ENCODE data around the gene LDB2.

LDB2 gene

DNA sequence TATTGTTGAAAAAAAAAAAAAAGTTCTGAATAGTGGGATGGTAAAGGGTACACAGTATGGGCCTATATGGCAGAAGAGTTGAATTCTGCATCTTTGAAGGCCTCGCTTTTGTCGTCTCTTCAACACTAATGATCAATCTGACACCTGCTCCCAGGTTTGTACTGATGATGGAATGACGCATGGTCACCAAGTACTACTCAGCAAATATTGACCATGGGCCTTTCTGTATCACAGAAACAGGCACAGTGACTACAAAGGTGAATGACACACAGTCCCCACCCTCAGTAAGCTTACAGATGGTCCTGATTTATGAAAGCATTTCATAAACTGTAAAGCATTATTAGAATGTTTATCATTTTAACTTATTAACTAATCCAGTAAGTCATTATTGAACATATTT is 152.6 kb downstream of the LDB2 start:
- Histone ChIP-seq H3K36me3 (ENCODE audit: control insufficient read depth, insufficient read depth, low read length) (no peaks in the 10 kb centered on the region), H3K4me3 (ENCODE audit: insufficient read depth, low read depth, low read length) (no peak overlapping the region), H3K27ac (ENCODE audit: insufficient read depth, low read depth, low read length, poor library complexity, severe bottlenecking) (no peak overlapping the region), H3K27me3 (ENCODE audit: control insufficient read depth, insufficient read depth, low read length, poor library complexity, severe bottlenecking) (no peaks in the 10 kb centered on the region), H3K9me3 (ENCODE audit: control insufficient read depth, low read length) (no peaks in the 10 kb centered on the region), H3K4me1 (ENCODE audit: control insufficient read depth, insufficient read depth, low read length) (no peaks in the 10 kb centered on the region)
- WGBS, 2 experiments = 93% methylated on average over 3 of the region's 3 CpGs

DNA sequence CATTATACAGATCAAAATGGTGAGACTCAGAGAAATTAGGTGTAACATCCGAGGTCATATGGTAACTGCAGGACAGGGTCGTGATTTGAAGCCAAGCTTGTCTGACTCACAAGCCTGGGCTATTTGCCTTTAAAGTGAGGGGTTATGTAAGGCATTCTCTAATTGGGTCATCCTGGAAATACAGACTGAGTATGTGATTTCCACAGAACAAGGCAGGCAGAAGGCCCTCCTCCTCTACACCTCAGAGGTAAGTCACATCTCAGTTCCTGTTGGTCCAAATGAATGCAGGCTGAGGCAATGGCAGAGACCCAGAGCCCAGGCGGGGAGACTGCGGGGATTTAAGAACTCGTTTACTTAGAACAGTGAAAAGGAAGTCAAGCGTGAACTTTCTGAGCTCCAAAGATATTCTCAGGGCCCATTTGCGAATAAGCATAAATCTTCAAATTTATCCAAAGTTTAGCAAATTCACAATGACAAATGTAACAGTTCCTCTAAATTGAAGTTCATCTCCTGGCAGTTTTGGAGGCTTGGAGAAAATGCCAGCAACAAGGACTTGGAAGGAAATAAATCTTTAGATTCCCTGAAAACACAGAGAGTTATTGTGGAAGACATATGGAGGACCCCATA is 153.3 kb downstream of the LDB2 start:
- Histone ChIP-seq H3K36me3 (ENCODE audit: control insufficient read depth, insufficient read depth, low read length) (no peaks in the 10 kb centered on the region), H3K4me3 (ENCODE audit: insufficient read depth, low read depth, low read length) (no peak overlapping the region), H3K4me1 (ENCODE audit: control insufficient read depth, insufficient read depth, low read length) (no peaks in the 10 kb centered on the region), H3K9me3 (ENCODE audit: control insufficient read depth, low read length) (no peaks in the 10 kb centered on the region), H3K27ac (ENCODE audit: insufficient read depth, low read depth, low read length, poor library complexity, severe bottlenecking) (no peak overlapping the region), H3K27me3 (ENCODE audit: control insufficient read depth, insufficient read depth, low read length, poor library complexity, severe bottlenecking) (no peaks in the 10 kb centered on the region)
- 84 to 90% methylated on average over 7 of the region's 7 CpGs for WGBS, 2 experiments

- Histone ChIP-seq H3K4me1 (ENCODE audit: control insufficient read depth, insufficient read depth, low read length) (no peaks in the 10 kb centered on the region), H3K27ac (ENCODE audit: insufficient read depth, low read depth, low read length, poor library complexity, severe bottlenecking) (no peak overlapping the region), H3K36me3 (ENCODE audit: control insufficient read depth, insufficient read depth, low read length) (no peaks in the 10 kb centered on the region), H3K9me3 (ENCODE audit: control insufficient read depth, low read length) (no peaks in the 10 kb centered on the region), H3K27me3 (ENCODE audit: control insufficient read depth, insufficient read depth, low read length, poor library complexity, severe bottlenecking) (no peaks in the 10 kb centered on the region), H3K4me3 (ENCODE audit: insufficient read depth, low read depth, low read length) (no peak overlapping the region)
- WGBS, 2 experiments = 96 to 97% methylated on average over 3 of the region's 3 CpGs
Measured at GRCh38 chr4:16741287-16741686, 157.2 kb downstream of the LDB2 start.

DNA sequence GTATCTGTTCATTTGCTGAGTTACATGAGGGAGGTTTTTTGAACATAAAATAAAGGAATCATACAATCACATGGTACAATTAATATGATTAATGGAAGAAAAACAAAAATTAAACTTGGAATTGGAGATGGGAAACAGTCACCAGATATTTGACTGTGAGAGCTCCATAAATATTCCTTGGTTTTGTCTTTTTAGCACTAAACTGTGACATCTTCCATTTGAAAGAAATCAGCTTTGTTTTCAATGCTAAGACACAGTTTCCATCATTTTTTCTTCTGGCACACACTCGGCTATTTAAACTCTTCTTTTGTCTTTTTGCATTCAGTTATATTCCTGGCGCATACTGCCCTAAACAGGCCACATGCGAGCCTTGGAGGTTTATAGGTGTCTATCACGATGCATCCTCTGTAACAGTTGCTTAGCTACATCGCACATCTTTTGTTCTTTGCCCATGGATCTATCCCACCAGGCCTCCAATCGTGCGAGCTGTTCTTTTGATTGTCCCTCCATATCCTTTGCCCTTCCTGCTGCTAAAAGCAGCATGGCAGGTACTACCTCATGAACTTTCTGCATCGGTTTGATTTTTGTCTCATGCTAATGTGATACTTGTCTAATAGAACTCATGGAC is 158.3 kb downstream of the LDB2 start:
- Histone ChIP-seq H3K36me3 (ENCODE audit: control insufficient read depth, insufficient read depth, low read length) (no peaks in the 10 kb centered on the region), H3K4me3 (ENCODE audit: insufficient read depth, low read depth, low read length) (no peak overlapping the region)
- WGBS, 2 experiments = 86 to 92% methylated on average over 8 of the region's 8 CpGs

DNA sequence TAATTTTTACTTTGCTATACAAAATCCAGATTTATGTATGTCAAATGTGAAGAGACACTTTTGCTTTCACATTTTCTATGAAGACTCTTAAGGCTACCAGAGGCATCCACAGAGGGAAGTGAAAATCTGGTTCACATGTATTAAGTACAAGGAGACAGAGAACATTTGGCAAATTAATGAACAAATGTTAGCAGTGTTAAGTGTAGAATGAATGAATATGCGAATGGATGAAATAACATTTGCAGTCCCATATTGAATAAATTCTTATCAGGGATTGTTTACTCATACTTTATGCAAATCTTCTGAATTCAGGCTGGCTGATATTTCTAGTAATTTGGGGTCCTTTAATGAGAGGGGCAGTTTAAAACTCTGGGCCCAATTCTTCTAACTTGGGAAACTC is 159.9 kb downstream of the LDB2 start:
- H3K27me3 ChIP-seq (ENCODE audit: control insufficient read depth, insufficient read depth, low read length, poor library complexity, severe bottlenecking) = no peaks in the 10 kb centered on the region
- whole genome bisulfite sequencing, 2 experiments = 88 to 100% methylated on average over 1 of the region's 1 CpG
- H3K27ac ChIP-seq (ENCODE audit: insufficient read depth, low read depth, low read length, poor library complexity, severe bottlenecking) = no peak overlapping the region
- H3K4me3 ChIP-seq (ENCODE audit: insufficient read depth, low read depth, low read length) = no peak overlapping the region
- H3K36me3 ChIP-seq (ENCODE audit: control insufficient read depth, insufficient read depth, low read length) = no peaks in the 10 kb centered on the region
- H3K9me3 ChIP-seq (ENCODE audit: control insufficient read depth, low read length) = no peaks in the 10 kb centered on the region
- no peaks in the 10 kb centered on the region for H3K4me1 ChIP-seq (ENCODE audit: control insufficient read depth, insufficient read depth, low read length)

More for the DNA sequence above, 158.3 kb downstream of the LDB2 start:
- no peaks in the 10 kb centered on the region for H3K4me1 ChIP-seq (ENCODE audit: control insufficient read depth, insufficient read depth, low read length)
- H3K27ac ChIP-seq (ENCODE audit: insufficient read depth, low read depth, low read length, poor library complexity, severe bottlenecking) = no peak overlapping the region
- no peaks in the 10 kb centered on the region for H3K27me3 ChIP-seq (ENCODE audit: control insufficient read depth, insufficient read depth, low read length, poor library complexity, severe bottlenecking)
- H3K9me3 ChIP-seq (ENCODE audit: control insufficient read depth, low read length) = no peaks in the 10 kb centered on the region

DNA sequence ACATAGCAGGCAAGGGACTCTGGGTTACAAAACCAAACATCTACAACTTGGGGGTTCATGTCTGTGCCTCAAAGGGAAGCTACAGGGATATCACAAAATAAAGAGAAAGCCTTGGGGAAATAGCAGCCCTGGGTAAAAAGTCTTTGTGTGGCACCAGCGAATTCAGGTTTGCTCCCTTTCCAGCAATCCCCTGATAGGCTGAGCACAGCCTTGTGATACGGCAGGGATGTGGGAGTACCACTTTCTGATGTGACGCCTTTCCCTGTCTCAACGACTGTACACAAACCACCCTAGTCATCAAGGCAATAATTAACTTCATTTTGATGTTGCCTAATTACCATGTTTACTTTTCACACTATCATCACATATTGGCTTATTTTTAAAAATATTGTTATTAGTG is 164.9 kb downstream of the LDB2 start:
- H3K4me3 ChIP-seq (ENCODE audit: insufficient read depth, low read depth, low read length) = no peak overlapping the region
- no peaks in the 10 kb centered on the region for H3K36me3 ChIP-seq (ENCODE audit: control insufficient read depth, insufficient read depth, low read length)
- no peaks in the 10 kb centered on the region for H3K9me3 ChIP-seq (ENCODE audit: control insufficient read depth, low read length)
- peaks cover 30% of the 10 kb centered on the region for H3K4me1 ChIP-seq (ENCODE audit: control insufficient read depth, insufficient read depth, low read length)
- 89% methylated on average over 4 of the region's 4 CpGs for WGBS, 2 experiments
- no peaks in the 10 kb centered on the region for H3K27me3 ChIP-seq (ENCODE audit: control insufficient read depth, insufficient read depth, low read length, poor library complexity, severe bottlenecking)
- no peak overlapping the region for H3K27ac ChIP-seq (ENCODE audit: insufficient read depth, low read depth, low read length, poor library complexity, severe bottlenecking)

DNA sequence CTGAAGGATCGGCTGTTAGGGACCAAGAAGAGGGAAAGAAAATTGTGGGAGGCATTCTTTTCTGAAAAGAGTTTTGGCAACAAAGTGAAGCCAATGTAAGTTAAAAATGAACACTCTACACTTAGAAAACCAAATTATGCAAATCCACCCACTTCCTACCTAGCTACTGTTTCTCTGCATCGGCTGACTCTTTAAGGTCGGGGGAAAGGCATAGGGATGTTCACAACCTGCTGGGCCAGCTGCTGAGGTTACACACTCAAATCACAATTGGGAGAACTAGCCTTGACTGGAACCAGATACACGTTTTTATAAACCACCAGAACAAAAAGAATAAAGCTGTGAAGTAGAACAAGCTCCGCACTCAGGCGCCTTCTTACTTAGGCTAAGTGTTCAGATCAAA is 165.7 kb downstream of the LDB2 start:
- WGBS, 2 experiments = 67 to 74% methylated on average over 6 of the region's 6 CpGs
- no peak overlapping the region for H3K27ac ChIP-seq (ENCODE audit: insufficient read depth, low read depth, low read length, poor library complexity, severe bottlenecking)
- H3K4me3 ChIP-seq (ENCODE audit: insufficient read depth, low read depth, low read length) = no peak overlapping the region
- H3K9me3 ChIP-seq (ENCODE audit: control insufficient read depth, low read length) = no peaks in the 10 kb centered on the region
- no peaks in the 10 kb centered on the region for H3K36me3 ChIP-seq (ENCODE audit: control insufficient read depth, insufficient read depth, low read length)
- peaks cover 30% of the 10 kb centered on the region for H3K4me1 ChIP-seq (ENCODE audit: control insufficient read depth, insufficient read depth, low read length)
- H3K27me3 ChIP-seq (ENCODE audit: control insufficient read depth, insufficient read depth, low read length, poor library complexity, severe bottlenecking) = no peaks in the 10 kb centered on the region

- peaks cover 30% of the 10 kb centered on the region for H3K4me1 ChIP-seq (ENCODE audit: control insufficient read depth, insufficient read depth, low read length)
- H3K27ac ChIP-seq (ENCODE audit: insufficient read depth, low read depth, low read length, poor library complexity, severe bottlenecking) = no peak overlapping the region
- H3K27me3 ChIP-seq (ENCODE audit: control insufficient read depth, insufficient read depth, low read length, poor library complexity, severe bottlenecking) = no peaks in the 10 kb centered on the region
- no peaks in the 10 kb centered on the region for H3K9me3 ChIP-seq (ENCODE audit: control insufficient read depth, low read length)
- 83 to 87% methylated on average over 3 of the region's 3 CpGs for WGBS, 2 experiments
- no peaks in the 10 kb centered on the region for H3K36me3 ChIP-seq (ENCODE audit: control insufficient read depth, insufficient read depth, low read length)
- H3K4me3 ChIP-seq (ENCODE audit: insufficient read depth, low read depth, low read length) = no peak overlapping the region
Measured at GRCh38 chr4:16731776-16732380, 166.6 kb downstream of the LDB2 start.

- Histone ChIP-seq H3K9me3 (ENCODE audit: control insufficient read depth, low read length) (no peaks in the 10 kb centered on the region), H3K4me1 (ENCODE audit: control insufficient read depth, insufficient read depth, low read length) (peaks cover 30% of the 10 kb centered on the region), H3K36me3 (ENCODE audit: control insufficient read depth, insufficient read depth, low read length) (no peaks in the 10 kb centered on the region), H3K27ac (ENCODE audit: insufficient read depth, low read depth, low read length, poor library complexity, severe bottlenecking) (no peak overlapping the region), H3K4me3 (ENCODE audit: insufficient read depth, low read depth, low read length) (no peak overlapping the region), H3K27me3 (ENCODE audit: control insufficient read depth, insufficient read depth, low read length, poor library complexity, severe bottlenecking) (no peaks in the 10 kb centered on the region)
- WGBS, 2 experiments = 97 to 98% methylated on average over 3 of the region's 3 CpGs
Measured at GRCh38 chr4:16730522-16731205, 167.8 kb downstream of the LDB2 start.

DNA sequence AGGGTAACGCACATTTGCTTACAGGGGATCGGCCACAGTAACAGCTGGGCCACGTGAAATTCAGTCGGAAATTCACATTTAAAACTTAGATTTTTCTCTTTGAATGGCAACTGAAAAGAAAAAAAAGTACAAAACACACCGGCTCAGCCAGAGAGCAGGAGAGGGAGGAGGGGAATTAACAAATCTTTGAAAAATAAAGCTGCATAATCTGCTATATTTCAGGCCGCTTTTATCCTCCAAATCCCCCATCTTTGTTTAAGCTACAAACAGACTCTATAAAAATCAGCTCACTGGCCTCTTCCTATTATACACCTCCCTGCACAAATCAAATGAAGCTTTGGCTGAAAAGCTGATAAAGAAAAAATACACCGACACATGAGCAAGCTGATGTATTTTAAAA is 169.1 kb downstream of the LDB2 start:
- no peaks in the 10 kb centered on the region for H3K36me3 ChIP-seq (ENCODE audit: control insufficient read depth, insufficient read depth, low read length)
- WGBS, 2 experiments = 54 to 61% methylated on average over 7 of the region's 7 CpGs
- peaks cover 30% of the 10 kb centered on the region for H3K4me1 ChIP-seq (ENCODE audit: control insufficient read depth, insufficient read depth, low read length)
- H3K4me3 ChIP-seq (ENCODE audit: insufficient read depth, low read depth, low read length) = no peak overlapping the region
- no peaks in the 10 kb centered on the region for H3K9me3 ChIP-seq (ENCODE audit: control insufficient read depth, low read length)
- H3K27me3 ChIP-seq (ENCODE audit: control insufficient read depth, insufficient read depth, low read length, poor library complexity, severe bottlenecking) = no peaks in the 10 kb centered on the region
- H3K27ac ChIP-seq (ENCODE audit: insufficient read depth, low read depth, low read length, poor library complexity, severe bottlenecking) = no peak overlapping the region
